ENCODE results near the gene COMMD2. TPM values are rescaled to one million over a fixed set of nuclear protein-coding genes. Genes with fewer than 3 reads are reported as not detected.

Gene COMMD2
- total and polyA plus RNA-seq, 12 donors, result 4.4 to 48.8 (median 27.8) TPM

DNA sequence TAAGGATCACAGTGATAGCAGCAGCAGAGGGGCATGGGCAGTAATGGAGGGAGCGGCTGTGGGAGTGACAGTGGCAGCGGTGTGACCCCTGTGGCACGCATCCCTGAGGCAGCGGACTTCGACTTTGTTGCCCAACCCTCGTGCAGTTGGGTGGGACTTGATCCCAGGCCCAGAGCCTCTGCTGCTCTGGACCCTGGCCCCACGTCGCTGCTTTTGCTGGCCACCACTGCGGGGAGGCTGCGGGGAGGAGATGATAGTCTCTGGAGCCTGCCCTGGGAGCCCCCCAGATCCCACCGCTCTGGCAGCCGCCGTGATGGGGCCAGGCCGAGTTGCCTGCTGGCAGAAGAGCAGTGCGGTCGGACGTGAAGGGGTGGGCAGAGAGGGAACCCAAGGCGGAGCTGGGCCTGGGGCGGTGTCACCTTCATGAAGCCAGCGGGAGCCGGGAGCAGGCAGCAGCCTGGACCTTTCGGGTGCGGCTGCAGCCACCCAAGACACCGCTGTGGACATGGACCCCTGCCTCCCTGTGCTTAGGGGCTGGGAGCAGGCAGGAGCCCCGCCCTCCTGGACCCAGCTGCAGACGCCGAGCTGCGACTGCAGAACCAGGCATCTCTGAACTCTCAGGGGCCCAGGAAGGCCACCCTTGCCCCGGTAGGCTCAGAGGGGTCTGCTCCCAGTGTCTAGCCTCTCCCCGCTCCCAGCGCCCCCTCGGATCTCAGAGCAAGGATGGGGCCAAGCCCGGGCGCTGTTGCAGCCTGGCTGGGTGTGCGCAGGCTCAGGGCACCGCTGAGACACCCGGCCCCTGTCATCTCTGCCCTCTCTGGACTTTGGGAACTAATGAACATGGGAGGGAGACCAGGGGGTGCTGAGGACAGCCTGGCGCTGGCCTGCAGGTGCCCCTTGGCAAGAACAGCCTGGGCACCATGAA is 38.3 kb downstream of the COMMD2 start:
- Histone ChIP-seq H3K27ac (no peak overlapping the region), H3K9me3 (replicated peaks in 1 of 3) (no peaks in the 10 kb centered on the region), H3K4me1 (replicated peaks in 1 of 2) (peaks cover 0 to 3% of the 10 kb centered on the region in 2 donors), H3K36me3 (replicated peaks in 1 of 2) (no peaks in the 10 kb centered on the region), H3K4me3 (no peak overlapping the region), H3K27me3 (no peaks in the 10 kb centered on the region)
- TF ChIP-seq, protein P1, sequence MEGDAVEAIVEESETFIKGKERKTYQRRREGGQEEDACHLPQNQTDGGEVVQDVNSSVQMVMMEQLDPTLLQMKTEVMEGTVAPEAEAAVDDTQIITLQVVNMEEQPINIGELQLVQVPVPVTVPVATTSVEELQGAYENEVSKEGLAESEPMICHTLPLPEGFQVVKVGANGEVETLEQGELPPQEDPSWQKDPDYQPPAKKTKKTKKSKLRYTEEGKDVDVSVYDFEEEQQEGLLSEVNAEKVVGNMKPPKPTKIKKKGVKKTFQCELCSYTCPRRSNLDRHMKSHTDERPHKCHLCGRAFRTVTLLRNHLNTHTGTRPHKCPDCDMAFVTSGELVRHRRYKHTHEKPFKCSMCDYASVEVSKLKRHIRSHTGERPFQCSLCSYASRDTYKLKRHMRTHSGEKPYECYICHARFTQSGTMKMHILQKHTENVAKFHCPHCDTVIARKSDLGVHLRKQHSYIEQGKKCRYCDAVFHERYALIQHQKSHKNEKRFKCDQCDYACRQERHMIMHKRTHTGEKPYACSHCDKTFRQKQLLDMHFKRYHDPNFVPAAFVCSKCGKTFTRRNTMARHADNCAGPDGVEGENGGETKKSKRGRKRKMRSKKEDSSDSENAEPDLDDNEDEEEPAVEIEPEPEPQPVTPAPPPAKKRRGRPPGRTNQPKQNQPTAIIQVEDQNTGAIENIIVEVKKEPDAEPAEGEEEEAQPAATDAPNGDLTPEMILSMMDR (IDR thresholded peaks at IDR 0.05), result no peak
- TF ChIP-seq POLR2A (IDR thresholded peaks at IDR 0.05), result no peak
- no peak for DNase-seq
- 91 to 93% (median 93%) methylated on average over 3 to 38 of the region's 38 CpGs for WGBS, 4 donors
- intact Hi-C loops (cut with DNase I), result loop anchor here (10.0 kb wide), 1 partner anchor 49 kb away; no protein-coding TSS in a partner anchor

DNA sequence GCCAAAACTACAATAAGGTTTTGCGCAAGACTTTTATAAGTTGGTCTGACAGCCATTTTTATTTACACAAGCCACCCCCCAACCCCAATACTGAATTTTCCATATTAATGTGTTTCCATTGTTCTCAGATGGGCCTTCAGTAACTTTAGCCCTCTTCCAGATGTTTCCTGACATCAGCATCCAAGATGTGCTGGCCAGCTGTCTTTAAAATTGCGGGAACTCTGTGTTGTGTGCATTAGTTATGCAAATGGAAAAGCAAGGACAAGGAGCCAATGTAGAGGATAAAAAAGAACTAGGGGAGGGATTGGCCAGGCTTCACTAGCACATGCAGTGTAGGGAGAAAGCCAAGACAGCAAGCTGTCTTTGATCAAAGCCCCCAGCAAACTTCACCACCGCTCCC is 45.4 kb downstream of the COMMD2 start:
- no peaks in the 10 kb centered on the region for H3K4me1 ChIP-seq (replicated peaks in 1 of 2)
- no peaks in the 10 kb centered on the region for H3K9me3 ChIP-seq (replicated peaks in 1 of 3)
- TF ChIP-seq, protein P1 (IDR thresholded peaks at IDR 0.05), result no peak
- TF ChIP-seq POLR2A (IDR thresholded peaks at IDR 0.05), result no peak
- WGBS, 4 donors, result 76 to 87% (median 86%) methylated on average over 3 of the region's 3 CpGs
- H3K27ac ChIP-seq, result no peak overlapping the region
- no peaks in the 10 kb centered on the region for H3K36me3 ChIP-seq (replicated peaks in 1 of 2)
- H3K27me3 ChIP-seq, result no peaks in the 10 kb centered on the region
- DNase-seq, result no peak
- intact Hi-C loops (cut with DNase I), result no loop called here
- H3K4me3 ChIP-seq, result no peak overlapping the region

DNA sequence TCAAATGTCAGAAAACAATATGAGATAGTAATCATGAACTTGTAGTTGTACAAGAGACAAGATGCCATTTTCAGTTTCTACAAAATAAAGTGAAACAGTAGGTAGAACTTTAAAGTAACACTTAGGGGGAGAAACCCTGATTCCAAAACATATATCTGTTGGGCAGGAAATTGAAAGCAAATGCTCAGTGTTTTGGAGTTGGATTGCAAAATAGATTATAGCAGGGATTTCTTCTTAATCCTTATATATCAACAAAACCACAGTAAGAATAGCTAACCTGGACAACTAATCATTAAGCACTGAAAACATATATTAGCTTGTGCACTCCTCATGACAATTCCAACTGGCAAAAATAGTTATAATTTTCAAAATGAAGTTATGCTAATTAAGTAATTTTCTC is 46.9 kb downstream of the COMMD2 start:
- no peak overlapping the region for H3K27ac ChIP-seq

DNA sequence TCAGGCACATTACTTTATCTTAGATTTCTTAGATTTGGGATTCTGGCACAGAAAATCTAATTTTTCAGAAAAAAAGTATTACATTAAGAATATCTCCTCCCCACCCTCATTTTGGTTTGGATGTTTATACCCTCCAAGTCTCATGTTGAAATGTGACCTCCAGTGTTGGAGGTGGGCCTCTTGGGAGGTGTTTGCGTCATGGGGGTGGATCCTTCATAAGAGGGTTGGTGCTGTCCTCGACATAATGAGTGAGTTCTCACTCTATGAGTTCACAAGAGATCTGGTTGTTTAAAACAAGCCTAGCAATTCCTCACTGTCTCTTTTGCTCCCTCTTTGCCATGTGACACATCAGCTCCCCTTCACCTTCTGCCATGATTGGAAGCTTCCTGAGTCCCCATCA is 48.8 kb downstream of the COMMD2 start:
- no peaks in the 10 kb centered on the region for H3K27me3 ChIP-seq
- TF ChIP-seq, protein P1 (IDR thresholded peaks at IDR 0.05), result no peak
- TF ChIP-seq POLR2A (IDR thresholded peaks at IDR 0.05), result no peak
- H3K36me3 ChIP-seq (replicated peaks in 1 of 2), result no peaks in the 10 kb centered on the region
- no peak overlapping the region for H3K27ac ChIP-seq
- H3K4me3 ChIP-seq, result no peak overlapping the region
- DNase-seq, result no peak
- intact Hi-C loops (cut with DNase I), result no loop called here
- H3K4me1 ChIP-seq (replicated peaks in 1 of 2), result no peaks in the 10 kb centered on the region
- peaks cover 0 to 4% (median 0%) of the 10 kb centered on the region in 3 donors for H3K9me3 ChIP-seq (replicated peaks in 1 of 3)
- 81 to 93% (median 91%) methylated on average over 2 of the region's 2 CpGs for WGBS, 4 donors

More for the DNA sequence above, 46.9 kb downstream of the COMMD2 start:
- TF ChIP-seq, protein P1 (IDR thresholded peaks at IDR 0.05), result no peak
- no peak for TF ChIP-seq POLR2A (IDR thresholded peaks at IDR 0.05)
- Histone ChIP-seq H3K36me3 (replicated peaks in 1 of 2) (no peaks in the 10 kb centered on the region), H3K4me1 (replicated peaks in 1 of 2) (no peaks in the 10 kb centered on the region), H3K9me3 (replicated peaks in 1 of 3) (no peaks in the 10 kb centered on the region), H3K4me3 (no peak overlapping the region), H3K27me3 (no peaks in the 10 kb centered on the region)
- no peak for DNase-seq
- intact Hi-C loops (cut with DNase I), result no loop called here
